ENCODE results near the gene SIRT2.

- TF ChIP-seq TARDBP (IDR thresholded peaks at IDR 0.05) (no peak), FOXA1 (IDR thresholded peaks at IDR 0.05) (no peak)
Measured at GRCh38 chr19:38879400-38879751, 20.0 kb downstream of the SIRT2 start.

Data from HEK293T (cell line).